Body of pancreas (tissue), 4 donors: ENCODE data around the gene HSP90AB1.

Source experiments
- POLR2A ChIP-seq, 3 donors: fragments of 450-650 bp; IDR thresholded peaks; one replicate each; pipeline ENCODE4 v1.6.1; 2016; ENCODE audit warnings: antibody characterized with exemption in 3 of 3, mild to moderate bottlenecking in 2 of 3
- TF ChIP-seq, protein P1 (sequence below), 7 experiments: fragments of 450-650 bp in 4 of 7; fragments of 200-600 bp in 3 of 7; sonication (generic) in 3 of 7; IDR thresholded peaks; one replicate each; pipeline ENCODE4 v1.5.1; 2016 to 2019; ENCODE audit warnings: antibody characterized with exemption in 7 of 7

- TF ChIP-seq, protein P1, sequence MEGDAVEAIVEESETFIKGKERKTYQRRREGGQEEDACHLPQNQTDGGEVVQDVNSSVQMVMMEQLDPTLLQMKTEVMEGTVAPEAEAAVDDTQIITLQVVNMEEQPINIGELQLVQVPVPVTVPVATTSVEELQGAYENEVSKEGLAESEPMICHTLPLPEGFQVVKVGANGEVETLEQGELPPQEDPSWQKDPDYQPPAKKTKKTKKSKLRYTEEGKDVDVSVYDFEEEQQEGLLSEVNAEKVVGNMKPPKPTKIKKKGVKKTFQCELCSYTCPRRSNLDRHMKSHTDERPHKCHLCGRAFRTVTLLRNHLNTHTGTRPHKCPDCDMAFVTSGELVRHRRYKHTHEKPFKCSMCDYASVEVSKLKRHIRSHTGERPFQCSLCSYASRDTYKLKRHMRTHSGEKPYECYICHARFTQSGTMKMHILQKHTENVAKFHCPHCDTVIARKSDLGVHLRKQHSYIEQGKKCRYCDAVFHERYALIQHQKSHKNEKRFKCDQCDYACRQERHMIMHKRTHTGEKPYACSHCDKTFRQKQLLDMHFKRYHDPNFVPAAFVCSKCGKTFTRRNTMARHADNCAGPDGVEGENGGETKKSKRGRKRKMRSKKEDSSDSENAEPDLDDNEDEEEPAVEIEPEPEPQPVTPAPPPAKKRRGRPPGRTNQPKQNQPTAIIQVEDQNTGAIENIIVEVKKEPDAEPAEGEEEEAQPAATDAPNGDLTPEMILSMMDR (IDR thresholded peaks at IDR 0.05), result no peak
- TF ChIP-seq POLR2A (IDR thresholded peaks at IDR 0.05), result no peak
Measured at GRCh38 chr6:44260011-44260410, 13.1 kb downstream of the HSP90AB1 start.
